ENCODE measurements around the gene CSRNP3.
"Not testable (repeated sequence)": the region's sequence is repeated elsewhere in the genome, so short reads cannot be mapped to it uniquely, and the experiment has no call there.

CSRNP3 gene

DNA sequence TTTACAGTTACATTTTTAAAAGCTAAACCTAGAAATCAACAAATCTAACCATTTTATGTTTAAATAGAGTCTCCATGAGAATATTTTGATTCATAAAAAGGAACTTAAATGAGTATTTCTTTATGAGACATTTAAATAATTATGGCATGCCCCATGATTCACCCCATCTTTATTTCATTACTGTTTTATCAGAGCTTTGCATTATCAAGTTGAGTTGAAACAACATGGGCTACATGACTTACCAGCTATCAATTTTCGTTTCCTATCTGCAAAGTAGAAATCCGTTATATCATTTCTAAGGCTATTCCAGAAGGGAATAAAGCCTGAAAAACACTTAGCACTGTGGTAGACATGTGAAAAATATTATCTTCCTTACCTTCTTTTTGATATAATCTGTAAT lies 163.1 kb downstream of the CSRNP3 start:
- DNase-seq (ENCODE audit: low read depth in 2 of 3, low spot score in 2 of 3) = no peak

DNA sequence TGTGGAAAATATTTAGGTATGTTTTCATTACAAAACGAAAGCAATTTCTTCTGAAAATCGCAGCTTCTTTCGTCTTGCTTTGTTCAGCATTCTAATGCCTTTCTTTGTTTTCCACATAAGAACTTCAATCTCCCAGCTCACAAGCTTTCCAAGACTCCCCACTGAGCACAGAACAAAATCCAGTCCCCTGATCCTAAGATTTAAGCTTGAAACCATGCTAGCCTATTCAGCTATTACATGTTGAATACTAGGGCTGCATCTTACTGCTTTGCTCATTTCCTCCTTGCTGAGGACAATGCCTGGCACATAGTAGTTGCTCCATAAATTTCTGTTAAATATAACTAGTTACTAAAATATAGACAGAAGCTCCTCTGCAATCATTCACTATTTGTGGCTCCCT lies 163.9 kb downstream of the CSRNP3 start:
- no peak for DNase-seq (ENCODE audit: low read depth in 2 of 3, low spot score in 2 of 3)

DNA sequence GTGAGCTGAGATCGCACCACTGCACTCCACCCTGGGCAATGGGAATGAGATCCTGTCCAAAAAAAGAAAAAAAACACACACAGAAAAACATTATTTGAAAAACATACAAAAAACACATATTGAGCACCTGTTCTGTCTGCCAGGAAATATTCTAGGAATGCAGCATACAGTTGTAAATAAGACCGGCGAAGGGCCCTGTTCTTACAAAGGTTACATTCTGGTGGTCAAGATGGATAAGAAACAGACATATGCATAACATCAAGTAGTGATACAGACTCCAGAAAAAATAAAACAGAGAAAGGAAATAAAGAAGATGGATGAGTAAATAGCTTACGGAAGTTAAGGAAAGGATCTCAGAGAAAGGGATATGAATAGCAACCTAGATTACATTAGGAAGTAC lies 164.8 kb downstream of the CSRNP3 start:
- DNase-seq (ENCODE audit: low read depth in 2 of 3, low spot score in 2 of 3) = no peak

DNA sequence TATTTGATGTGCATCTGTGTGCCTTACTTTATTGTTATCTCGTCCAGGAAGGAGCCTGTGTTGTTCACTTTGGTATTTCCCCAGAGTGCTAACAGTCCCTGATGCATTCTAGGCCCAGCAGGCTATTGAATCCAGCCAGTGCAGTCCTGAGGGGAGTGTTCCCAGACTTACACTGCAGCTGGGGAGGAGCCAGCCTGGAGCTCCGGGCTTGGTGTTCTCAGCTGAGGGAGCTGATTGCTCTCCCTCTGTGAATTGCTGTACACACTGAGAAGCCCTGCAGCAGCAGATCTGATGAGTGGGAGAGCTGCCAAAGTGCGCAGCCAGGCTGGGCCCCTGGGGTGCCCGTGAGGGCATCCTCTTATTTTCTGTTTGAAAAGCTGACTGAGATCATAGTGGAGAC lies 165.4 kb downstream of the CSRNP3 start:
- DNase-seq (ENCODE audit: low read depth in 2 of 3, low spot score in 2 of 3) = no peak

DNA sequence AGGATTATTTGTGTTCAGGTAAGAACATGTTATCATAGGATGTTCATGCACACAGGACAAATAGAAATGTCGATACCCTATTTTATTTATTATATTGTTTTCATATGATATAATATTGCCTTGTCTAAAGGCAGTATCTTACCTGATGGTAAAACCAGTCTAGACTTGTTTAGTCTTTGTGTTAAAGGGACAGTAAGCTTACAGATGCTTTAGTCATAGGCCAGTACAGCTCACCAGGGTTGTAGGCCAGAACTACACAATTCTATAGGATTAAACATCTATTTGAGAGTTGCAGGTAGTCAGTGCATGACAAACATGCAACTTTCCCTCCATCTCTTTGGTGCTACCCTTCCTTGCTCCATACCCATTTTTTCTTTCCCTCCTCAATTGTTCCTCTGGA lies 166.0 kb downstream of the CSRNP3 start:
- DNase-seq (ENCODE audit: low read depth in 2 of 3, low spot score in 2 of 3) = no peak

DNA sequence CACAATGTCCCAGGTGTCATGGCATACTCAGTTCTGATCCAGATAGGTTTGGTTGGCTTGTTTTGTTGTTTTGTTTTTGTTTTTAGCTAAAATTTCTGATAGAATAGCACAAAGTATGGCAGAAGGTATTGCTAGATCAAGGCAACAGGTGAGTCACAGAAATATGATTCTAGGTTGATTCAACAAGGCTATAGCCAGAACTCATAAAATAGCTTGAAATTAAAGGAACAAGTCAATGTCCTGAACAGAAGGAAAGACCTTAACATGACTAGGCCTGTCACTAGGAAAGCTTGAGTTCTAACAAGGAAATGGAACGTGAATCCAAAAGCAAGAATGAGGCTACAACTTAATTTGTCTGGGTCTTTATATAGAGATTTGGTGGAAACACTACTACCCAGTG lies 167.5 kb downstream of the CSRNP3 start:
- no peak for DNase-seq (ENCODE audit: low read depth in 2 of 3, low spot score in 2 of 3)

DNA sequence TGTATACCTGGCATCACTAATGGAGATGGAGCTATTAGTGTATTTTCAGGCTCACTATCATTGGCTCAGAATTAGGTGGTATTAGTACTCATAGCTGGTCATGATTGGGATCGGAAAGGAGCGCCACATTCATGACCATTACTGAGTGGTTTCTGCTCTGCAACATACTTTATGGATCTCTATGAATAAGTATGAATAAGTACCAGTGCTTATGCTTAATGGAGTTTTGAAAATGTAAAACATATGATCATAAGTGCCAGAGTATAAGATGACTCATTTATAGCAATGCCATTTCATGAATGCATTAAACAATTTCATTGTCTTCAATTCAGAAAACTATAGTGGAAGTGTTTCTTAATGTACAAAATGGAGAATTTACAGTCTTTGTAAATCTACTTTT lies 167.9 kb downstream of the CSRNP3 start:
- DNase-seq (ENCODE audit: low read depth in 2 of 3, low spot score in 2 of 3) = no peak

DNA sequence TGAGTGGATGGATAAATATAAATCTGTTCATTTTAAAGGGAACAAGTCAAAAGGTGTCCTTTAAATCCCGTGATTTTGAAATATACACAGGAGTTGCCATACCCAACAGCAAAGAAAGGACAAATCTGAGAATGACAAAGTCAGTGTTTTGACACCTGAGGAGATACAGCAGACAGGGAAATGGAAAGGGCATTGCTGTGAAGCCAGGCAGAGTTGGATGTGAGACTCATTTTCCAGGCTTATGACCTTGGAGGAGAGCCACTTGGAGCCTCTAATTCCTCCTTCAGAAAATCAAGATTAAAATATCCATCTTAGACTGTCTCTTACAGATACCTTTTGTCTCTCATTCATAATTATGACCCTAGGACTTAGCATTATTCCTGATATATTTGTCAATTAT lies 170.0 kb downstream of the CSRNP3 start:
- DNase-seq (ENCODE audit: low read depth in 2 of 3, low spot score in 2 of 3) = no peak

DNA sequence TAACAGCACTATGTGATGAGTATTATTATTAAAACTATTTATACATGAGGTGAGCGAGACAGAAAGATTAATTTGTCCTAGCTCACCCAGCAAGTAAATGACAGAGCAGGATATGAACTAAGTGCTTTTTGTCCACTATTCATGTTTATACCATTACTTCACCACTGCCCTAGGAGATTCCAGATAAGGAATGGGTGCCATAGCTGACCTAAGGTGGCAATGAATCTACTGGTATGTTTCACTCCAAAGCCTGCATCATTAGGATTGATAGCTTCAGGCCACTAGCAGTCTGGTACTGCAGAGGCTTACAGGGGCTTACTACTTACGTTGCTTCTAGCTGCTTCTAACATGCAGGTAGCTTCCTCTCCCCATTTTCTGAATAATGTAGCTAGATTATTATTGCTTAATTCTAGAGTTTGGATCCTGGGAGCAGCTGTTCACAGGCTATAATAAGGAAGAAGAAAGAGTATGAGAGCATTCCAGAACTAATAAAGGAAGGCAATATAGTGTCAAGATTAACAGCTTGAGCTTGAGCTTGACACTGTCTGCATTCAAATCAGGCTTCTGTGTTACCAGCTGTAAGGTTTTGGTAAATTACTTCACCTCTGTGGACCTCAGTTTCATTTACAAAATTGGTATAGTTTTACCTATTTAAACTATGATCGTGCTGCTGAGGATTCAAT lies 170.9 kb downstream of the CSRNP3 start:
- no peak for DNase-seq (ENCODE audit: low read depth in 2 of 3, low spot score in 2 of 3)

DNA sequence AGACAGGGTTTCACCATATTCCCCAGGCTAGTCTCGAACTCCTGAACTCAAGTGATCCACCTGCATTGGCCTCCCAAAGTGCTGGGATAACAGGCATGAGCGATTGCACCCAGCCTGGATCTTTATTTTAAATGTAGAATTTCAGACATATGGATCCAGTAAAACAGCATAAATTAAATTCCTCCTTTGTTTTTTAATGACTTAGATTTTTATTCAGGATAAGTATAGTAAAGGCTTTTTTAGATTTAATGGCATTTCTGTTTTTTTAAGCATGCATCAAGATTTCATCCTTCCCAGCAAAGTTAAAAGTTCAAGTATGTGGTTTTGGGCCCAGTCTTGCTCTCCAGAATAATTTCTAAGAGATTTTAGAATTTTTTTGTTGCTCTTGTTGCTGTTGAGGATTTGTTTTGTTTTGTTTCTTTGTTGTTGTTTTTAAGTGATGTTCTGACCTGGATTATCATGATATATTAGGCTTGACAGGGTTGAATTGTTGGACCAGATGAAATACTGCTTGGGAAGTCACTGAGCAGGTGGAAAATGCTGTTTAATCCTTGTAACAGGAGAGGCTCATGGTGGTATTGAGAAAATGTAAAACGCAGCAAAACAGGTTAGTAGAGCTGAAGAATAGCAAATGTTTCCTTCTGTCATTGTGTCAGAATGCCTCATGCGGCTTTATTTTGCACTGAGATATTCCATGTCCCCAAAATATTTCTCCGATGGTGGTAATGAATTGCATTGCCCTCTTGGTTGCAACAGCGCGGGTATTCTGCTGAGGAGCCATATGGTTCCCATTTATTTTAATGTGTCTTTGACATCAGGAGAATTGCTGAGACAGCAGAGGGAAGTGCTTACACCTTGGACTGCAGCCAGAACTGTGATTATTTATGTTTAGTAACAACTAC lies 176.7 kb downstream of the CSRNP3 start:
- DNase-seq (ENCODE audit: low read depth in 2 of 3, low spot score in 2 of 3) = no peak

DNA sequence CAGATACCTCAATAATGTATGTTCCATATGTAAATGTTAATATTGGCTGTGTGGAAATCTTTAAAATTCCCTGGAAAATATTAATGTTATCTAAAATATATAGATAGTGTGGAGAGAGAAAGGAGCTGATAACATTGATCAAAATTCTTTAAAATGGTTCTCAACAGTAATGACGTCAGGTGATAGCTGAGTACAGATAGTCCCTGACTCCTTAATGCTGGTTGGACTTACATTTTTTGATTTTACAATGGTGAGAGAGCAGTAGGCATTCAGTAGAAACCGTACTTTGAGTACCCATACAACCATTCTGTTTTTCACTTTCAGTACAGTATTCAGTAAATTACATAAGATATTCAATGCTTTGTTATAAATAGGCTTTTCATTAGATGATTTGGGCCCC lies 177.9 kb downstream of the CSRNP3 start:
- no peak for DNase-seq (ENCODE audit: low read depth in 2 of 3, low spot score in 2 of 3)

DNA sequence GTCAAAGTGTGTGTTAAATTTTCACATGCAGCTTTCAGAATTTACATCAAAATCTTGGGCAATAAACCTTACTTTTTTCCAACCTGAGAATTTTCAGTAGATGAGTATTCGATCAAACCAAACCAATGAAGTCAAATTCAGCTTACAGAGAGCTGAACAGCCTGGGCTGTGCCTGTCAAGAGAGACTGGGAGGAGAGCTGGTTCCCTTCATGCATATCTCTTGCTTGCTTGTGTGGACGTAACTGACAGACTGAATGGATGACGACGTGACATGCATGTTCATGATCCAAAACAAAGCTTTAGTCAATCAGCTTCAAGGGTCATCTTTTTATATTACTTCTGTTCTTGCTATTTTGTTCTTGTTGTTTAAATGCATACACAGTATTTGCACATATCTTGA lies 179.3 kb downstream of the CSRNP3 start:
- no peak for DNase-seq (ENCODE audit: low read depth in 2 of 3, low spot score in 2 of 3)

DNA sequence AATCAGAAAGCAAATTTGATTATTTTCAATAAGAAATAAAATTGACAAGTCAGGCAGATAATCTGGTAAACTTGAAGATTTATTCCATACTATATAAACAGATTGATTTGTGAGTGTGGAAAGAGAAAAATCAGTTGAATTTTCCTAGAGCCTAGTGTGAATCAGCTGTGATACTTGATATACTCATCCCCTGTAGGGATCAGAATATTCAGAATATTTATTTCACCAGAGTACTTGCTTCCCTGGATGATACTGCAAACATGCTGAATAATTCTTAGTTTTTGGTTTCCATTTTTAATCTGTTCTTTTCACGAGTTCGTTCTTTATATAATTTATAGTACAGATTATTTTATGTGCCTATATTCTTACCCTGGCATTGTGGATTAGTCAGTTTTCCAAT lies 181.7 kb downstream of the CSRNP3 start:
- no peak for DNase-seq (ENCODE audit: low read depth in 2 of 3, low spot score in 2 of 3)

DNA sequence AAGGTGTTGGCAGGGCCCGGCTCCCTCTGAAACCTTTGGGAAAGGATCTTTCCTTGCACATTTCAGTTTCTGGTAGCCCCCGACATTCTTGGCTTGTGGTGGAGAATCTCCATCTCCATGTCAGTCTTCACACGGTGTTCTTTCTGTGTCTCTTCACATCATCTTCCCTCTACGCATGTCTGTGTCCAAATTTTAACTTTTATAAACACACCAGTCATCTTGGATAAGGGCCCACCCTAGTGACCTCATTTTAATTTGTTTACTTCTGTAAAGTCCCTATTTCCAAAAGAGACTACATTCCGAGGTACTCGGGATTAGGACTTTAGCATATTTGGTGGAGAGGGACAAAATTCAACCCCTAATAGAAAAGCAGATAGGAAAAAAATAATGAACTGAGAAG lies 186.2 kb downstream of the CSRNP3 start:
- DNase-seq (ENCODE audit: low read depth in 2 of 3, low spot score in 2 of 3) = no peak

DNA sequence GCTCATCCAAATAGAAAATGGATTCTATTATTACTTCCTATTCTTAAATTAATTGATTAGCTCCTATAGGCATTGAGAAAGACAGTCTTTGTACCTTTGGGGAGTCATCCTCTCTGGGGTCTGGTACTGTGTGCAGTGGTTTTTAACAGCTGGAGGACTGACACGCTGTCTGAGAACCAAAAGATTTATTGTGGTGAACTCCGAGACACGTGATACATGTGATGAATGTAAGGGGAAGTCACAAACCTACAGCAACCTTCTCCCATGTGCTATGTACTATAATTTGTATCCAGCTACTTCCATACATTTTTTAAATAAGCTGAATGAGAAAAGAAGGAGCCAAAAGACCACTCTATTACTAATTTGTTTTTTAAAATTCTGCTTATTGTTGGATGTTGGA lies 190.9 kb downstream of the CSRNP3 start:
- DNase-seq (ENCODE audit: low read depth in 2 of 3, low spot score in 2 of 3) = no peak

DNA sequence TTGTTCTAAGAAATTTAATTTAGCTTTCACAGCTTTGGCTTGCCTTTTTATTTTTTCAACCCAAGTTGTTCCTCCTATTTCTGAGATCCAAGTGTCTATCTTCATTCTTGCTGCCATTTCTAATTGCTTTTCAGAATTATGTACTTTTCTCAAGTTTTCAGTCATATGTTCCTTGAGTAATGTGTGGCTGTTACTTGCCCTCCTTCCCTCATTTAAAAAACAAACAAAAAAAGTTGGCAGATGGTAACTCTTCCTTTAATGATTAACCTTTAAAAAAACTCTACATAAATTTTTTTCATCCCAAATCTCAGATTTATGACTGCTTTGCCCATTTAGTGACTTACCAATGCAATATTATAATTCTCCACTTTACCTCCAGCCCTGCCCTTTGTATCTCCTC lies 193.2 kb downstream of the CSRNP3 start:
- DNase-seq (ENCODE audit: low read depth in 2 of 3, low spot score in 2 of 3) = no peak

DNA sequence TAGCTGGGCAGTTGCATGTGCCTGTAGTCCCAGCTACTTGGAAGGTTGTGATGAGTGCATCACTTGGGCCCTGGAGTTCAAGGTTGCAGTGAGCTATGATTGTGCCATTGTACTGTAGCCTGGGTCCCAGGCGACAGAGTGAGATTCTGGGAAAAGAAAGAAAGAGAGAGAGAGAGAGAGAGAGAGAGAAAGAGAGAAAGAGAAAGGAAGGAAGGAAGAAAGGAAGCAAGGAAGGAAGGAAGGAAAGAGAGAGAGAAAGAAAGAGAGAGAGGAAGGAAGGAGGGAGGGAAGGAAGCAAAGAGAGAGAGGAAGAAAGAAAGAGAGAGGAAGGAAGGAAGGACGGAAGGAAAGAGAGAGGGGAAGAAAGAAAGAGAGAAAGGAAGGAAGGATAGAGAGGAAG lies 196.1 kb downstream of the CSRNP3 start:
- no peak for DNase-seq (ENCODE audit: low read depth in 2 of 3, low spot score in 2 of 3)

DNA sequence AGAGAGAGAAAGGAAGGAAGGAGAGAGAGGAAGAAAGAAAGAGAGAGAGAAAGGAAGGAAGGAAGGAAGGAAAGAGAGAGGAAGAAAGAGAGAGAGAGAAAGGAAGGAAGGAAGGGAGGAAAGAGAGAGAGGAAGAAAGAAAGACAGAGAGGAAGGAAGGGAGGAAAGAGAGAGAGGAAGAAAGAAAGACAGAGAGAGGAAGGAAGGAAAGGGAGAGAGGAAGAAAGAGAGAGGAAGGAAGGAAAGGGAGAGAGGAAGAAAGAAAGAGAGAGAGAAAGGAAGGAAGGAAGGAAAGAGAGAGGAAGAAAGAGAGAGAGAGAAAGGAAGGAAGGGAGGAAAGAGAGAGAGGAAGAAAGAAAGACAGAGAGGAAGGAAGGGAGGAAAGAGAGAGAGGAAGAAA lies 196.6 kb downstream of the CSRNP3 start:
- not testable (repeated sequence) for DNase-seq (ENCODE audit: low read depth in 2 of 3, low spot score in 2 of 3)

DNA sequence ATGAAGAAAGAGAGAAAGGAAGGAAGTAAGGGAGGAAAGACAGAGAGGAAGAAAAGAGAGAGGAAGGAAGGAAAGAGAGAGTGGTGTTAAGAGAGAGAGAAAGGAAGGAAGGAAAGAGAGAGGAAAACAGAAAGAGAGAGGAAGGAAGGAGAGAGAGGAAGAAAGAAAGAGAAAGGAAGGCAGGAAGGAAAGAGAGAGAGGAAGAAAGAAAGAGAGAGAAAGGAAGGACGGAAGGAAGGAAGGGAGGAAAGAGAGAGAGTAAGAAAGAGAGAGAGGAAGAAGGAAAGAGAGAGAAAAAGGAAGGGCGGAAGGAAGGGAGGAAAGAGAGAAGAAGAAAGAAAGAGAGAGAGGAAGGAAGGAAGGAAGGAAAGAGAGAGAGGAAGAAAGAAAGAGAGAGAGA lies 197.1 kb downstream of the CSRNP3 start:
- DNase-seq (ENCODE audit: low read depth in 2 of 3, low spot score in 2 of 3) = no peak

DNA sequence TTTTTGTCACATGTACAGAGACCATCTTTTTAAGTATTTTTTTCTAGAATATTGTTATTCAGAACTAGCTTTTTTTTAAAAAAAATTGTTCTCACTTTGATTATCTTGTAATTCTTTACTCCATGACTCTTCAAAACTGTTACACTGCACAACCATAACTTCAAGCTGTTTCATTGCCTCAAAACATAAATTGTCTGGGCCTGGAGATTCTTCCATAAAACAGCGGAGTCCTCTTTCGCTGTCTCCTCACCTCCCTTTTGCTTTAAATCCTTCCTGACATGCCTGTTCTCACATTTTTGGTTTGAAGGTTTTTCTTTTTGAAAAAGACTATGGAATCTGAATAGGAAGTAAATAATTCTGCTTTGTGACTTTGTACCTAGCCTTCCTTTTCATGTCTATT lies 197.9 kb downstream of the CSRNP3 start:
- DNase-seq (ENCODE audit: low read depth in 2 of 3, low spot score in 2 of 3) = no peak

DNA sequence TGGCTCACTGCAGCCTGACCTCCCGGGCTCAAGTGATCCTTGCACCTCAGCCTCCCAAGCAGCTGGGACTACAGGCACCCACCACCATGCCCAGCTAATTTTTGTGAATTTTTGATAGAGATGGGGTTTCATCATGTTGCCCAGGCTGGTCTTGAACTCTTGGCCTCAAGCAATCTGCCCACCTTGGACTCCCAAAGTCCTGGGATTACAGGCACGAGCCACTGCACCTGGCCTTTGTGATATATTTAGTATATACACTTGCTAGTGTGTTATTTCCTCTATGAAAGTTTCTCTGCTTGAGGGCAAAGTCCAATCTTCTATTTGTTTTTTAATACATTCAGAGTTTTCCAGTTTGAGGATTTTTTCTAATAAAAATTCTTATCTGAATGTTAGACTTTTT lies 205.3 kb downstream of the CSRNP3 start:
- DNase-seq (ENCODE audit: low read depth in 2 of 3, low spot score in 2 of 3) = no peak

DNA sequence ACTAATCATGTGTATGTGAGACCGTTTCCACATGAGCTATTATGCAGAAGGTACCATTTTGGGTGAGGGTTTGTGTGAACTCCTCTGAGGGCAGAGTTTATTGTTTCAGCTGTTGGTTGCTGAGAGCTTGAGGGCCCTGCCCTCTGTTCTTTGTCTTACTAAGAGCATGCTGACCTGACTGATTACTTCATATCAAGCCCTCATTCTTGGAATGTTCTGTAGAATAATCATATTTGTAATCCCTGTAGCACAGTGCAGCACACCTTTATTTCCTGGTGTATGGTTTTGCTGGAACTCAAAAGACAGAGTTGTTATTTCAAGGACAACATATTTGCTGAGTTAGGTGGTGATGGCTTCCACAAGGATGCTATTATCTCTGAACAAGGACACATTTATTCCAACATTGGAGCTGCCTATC lies 206.1 kb downstream of the CSRNP3 start:
- no peak for DNase-seq (ENCODE audit: low read depth in 2 of 3, low spot score in 2 of 3)

DNA sequence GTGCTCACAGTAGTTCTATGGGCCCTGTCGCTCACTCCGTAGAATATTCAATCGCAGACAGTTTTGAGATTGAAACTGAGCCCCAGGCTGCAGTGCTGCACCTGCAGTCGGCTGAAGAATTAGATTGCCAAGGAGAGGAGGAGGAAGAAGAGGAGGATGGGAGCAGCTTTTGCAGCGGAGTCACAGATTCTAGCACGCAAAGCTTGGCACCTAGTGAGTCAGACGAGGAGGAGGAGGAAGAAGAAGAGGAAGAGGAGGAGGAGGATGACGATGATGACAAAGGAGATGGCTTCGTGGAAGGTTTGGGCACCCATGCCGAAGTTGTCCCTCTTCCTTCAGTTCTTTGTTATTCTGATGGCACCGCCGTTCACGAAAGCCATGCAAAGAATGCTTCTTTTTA lies 209.4 kb downstream of the CSRNP3 start:
- no peak for DNase-seq (ENCODE audit: low read depth in 2 of 3, low spot score in 2 of 3)
